Stimulated activated CD8-positive, alpha-beta memory T cell treated with anti-CD3 and anti-CD28 coated beads, Interleukin-7, amount 100 ng/mL, for 4 hours (primary cell): ENCODE data around the gene BHMT2.
A peak's percentile ranks its signal among the peaks of the same experiment; 100 is the strongest.

ENCODE experiments used
- DNase-seq, 2 donors: peaks; one replicate each; pipeline ENCODE4 v3.0.0-alpha.2; 2020; ENCODE audit warnings: low read depth in 2 of 2

BHMT2 gene

GRCh38 chr5:79069488-79070349 lies at the start of gene BHMT2, which contains the start of gene DMGDH:
BHMT2 (plus strand) TSS chr5:79069767; CDS start chr5:79069783, 16 bp downstream.
DMGDH (minus strand) TSS chr5:79069674; CDS start chr5:79069620, 54 bp downstream.
- DNase-seq, result no peak

- peak in 1 of 2 donors; percentile 1 for DNase-seq
Measured at GRCh38 chr5:79020861-79021561, 48.6 kb upstream of the BHMT2 start.

GRCh38 chr5:79021753-79022152 lies 47.8 kb upstream of the BHMT2 start:
- DNase-seq, result no peak

GRCh38 chr5:79022771-79023170 lies 46.8 kb upstream of the BHMT2 start:
- no peak for DNase-seq

GRCh38 chr5:79023348-79023747 lies 46.2 kb upstream of the BHMT2 start:
- DNase-seq, result no peak

- no peak for DNase-seq
Measured at GRCh38 chr5:79023947-79024346, 45.6 kb upstream of the BHMT2 start.

- DNase-seq, result peak; percentile 3 to 8
Measured at GRCh38 chr5:79025054-79025472, 44.5 kb upstream of the BHMT2 start.

GRCh38 chr5:79030663-79031484 lies 38.7 kb upstream of the BHMT2 start:
- no peak for DNase-seq

GRCh38 chr5:79031485-79031867 lies 38.1 kb upstream of the BHMT2 start:
- no peak for DNase-seq

GRCh38 chr5:79032031-79032695 lies 37.4 kb upstream of the BHMT2 start:
- no peak for DNase-seq

GRCh38 chr5:79032782-79033181 lies 36.8 kb upstream of the BHMT2 start:
- no peak for DNase-seq

- no peak for DNase-seq
Measured at GRCh38 chr5:79035237-79035636, 34.3 kb upstream of the BHMT2 start.

- DNase-seq, result no peak
Measured at GRCh38 chr5:79036769-79037168, 32.8 kb upstream of the BHMT2 start.

GRCh38 chr5:79042188-79042587 lies 27.4 kb upstream of the BHMT2 start:
- no peak for DNase-seq

GRCh38 chr5:79047199-79047598 lies 22.4 kb upstream of the BHMT2 start:
- DNase-seq, result no peak

GRCh38 chr5:79048437-79048836 lies 21.1 kb upstream of the BHMT2 start:
- no peak for DNase-seq

GRCh38 chr5:79050498-79050897 lies 19.1 kb upstream of the BHMT2 start:
- DNase-seq, result no peak

- DNase-seq, result no peak
Measured at GRCh38 chr5:79053321-79053720, 16.2 kb upstream of the BHMT2 start.

- no peak for DNase-seq
Measured at GRCh38 chr5:79055017-79055416, 14.6 kb upstream of the BHMT2 start.

GRCh38 chr5:79056847-79057246 lies 12.7 kb upstream of the BHMT2 start:
- DNase-seq, result no peak

- no peak for DNase-seq
Measured at GRCh38 chr5:79059674-79060073, 9.9 kb upstream of the BHMT2 start.

- DNase-seq, result no peak
Measured at GRCh38 chr5:79062436-79062835, 7.1 kb upstream of the BHMT2 start.
